Activated naive CD8-positive, alpha-beta T cell treated with anti-CD3 and anti-CD28 coated beads, Interleukin-2, amount 10 ng/mL, durations not matched to agents 7 days and 5 days (primary cell): ENCODE measurements around the gene SHCBP1L. TPM values are rescaled to one million over a fixed set of nuclear protein-coding genes. Genes with fewer than 3 reads are reported as not detected.
"Not testable (repeated sequence)": the region's sequence is repeated elsewhere in the genome, so short reads cannot be mapped to it uniquely, and the experiment has no call there.

Experiments
- ATAC-seq: fragments of 150-1000 bp; cut with Tn5 transposase; one replicate; pipeline ENCODE4 v1.10.0; 2021; ENCODE audit warnings: low read depth, moderate library complexity
- POLR2A ChIA-PET: fragments of 350-600 bp; sonication (Branson Sonifier 250); formaldehyde crosslinking; loops from one replicate; lab custom pipeline; 2021; ENCODE audit warnings: antibody characterized with exemption; lab: Charles Lee
- DNase-seq: peaks from one replicate; pipeline ENCODE4 v3.0.0; 2021
- H3K27ac Mint-ChIP-seq: one replicate; pipeline ENCODE4 v1.8.0; 2022; ENCODE audit warnings: mild to moderate bottlenecking, mixed read lengths
- H3K27me3 Mint-ChIP-seq: one replicate; pipeline ENCODE4 v1.8.0; 2022; ENCODE audit warnings: mild to moderate bottlenecking, moderate library complexity, mixed read lengths
- H3K36me3 Mint-ChIP-seq: one replicate; pipeline ENCODE4 v1.8.0; 2021; ENCODE audit warnings: mild to moderate bottlenecking, mixed read lengths
- H3K4me1 Mint-ChIP-seq: one replicate; pipeline ENCODE4 v1.8.0; 2021; ENCODE audit warnings: mixed read lengths
- H3K4me3 Mint-ChIP-seq: one replicate; pipeline ENCODE4 v1.8.0; 2022; ENCODE audit warnings: mild to moderate bottlenecking, moderate library complexity, mixed read lengths
- H3K9me3 Mint-ChIP-seq: one replicate; pipeline ENCODE4 v1.8.0; 2021; ENCODE audit warnings: mixed read lengths
- total RNA-seq, 2 experiments: library from RNA; stranded (reverse); gene quantifications; one replicate each; pipeline ENCODE4 v1.2.3, GENCODE V29; 2021

The SHCBP1L gene
- total RNA-seq, 2 experiments from 2014 or later = not detected

DNA sequence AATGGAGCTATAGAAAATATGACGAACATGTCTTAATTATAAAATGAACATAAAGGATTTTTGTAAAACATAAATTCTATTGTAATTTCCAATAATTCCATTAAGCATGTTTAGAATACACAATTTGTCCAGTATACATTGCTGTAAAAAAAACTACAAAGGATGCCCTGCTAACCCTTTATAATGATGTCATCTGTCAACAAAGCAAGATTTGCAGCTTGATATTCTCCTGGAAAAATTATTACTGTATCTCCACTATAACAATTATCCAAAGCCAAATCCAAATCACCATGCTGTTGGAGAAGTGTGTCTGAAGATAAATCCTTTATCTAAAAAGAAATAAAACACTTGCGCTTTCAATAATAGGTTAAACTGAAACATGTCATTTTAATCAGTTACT is 47.6 kb downstream of the SHCBP1L start:
- no peaks in the 10 kb centered on the region for H3K9me3 Mint-ChIP-seq
- H3K27me3 Mint-ChIP-seq = peaks cover 3% of the 10 kb centered on the region
- no peak overlapping the region for H3K27ac Mint-ChIP-seq
- no peak overlapping the region for H3K4me3 Mint-ChIP-seq
- no peak for ATAC-seq
- H3K4me1 Mint-ChIP-seq = no peaks in the 10 kb centered on the region
- no peaks in the 10 kb centered on the region for H3K36me3 Mint-ChIP-seq
- DNase-seq = no peak
- POLR2A ChIA-PET = no interaction called here

DNA sequence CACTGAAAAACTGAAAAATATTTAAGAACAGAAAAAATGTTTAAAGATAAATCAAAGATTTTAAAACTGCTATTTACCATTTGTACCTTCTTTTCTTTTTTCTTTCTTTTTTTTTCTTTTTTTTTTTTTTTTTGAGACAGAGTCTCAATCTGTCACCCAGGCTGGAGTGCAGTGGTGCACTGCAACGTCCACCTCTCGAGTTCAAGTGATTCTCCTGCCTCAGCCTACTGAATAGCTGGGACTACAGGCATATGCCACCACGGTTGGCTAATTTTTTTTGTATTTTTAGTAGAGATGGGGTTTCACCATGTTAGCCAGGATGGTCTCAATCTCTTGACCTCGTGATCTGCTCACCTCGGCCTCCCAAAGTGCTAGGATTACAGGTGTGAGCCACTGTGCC is 51.0 kb downstream of the SHCBP1L start:
- H3K27me3 Mint-ChIP-seq, H3K36me3 Mint-ChIP-seq, H3K9me3 Mint-ChIP-seq, H3K4me1 Mint-ChIP-seq, H3K4me3 Mint-ChIP-seq, H3K27ac Mint-ChIP-seq, DNase-seq, ATAC-seq, POLR2A ChIA-PET: not testable (repeated sequence)

DNA sequence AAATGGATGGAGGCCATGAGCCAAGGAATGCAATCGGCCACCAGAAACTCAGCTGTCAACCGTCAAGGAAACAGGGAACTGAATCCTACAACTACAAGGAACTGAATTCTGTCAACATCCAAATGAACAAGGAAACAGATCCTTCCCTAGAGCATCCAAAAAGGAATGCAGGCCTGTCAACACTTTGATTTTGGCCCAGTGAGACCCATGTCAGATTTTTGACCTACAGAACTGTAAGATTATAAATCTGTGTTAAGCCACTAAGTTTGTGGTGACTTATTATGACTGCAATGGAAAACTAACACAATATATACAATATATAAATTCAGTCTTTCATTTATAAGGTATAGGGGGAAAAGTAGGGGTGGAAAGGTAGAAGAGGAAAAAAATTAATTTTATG is 55.3 kb downstream of the SHCBP1L start:
- H3K4me1 Mint-ChIP-seq = no peaks in the 10 kb centered on the region
- POLR2A ChIA-PET = no interaction called here
- H3K9me3 Mint-ChIP-seq = peaks cover 2% of the 10 kb centered on the region
- H3K27ac Mint-ChIP-seq = no peak overlapping the region
- ATAC-seq = no peak
- peaks cover 14% of the 10 kb centered on the region for H3K27me3 Mint-ChIP-seq
- no peaks in the 10 kb centered on the region for H3K36me3 Mint-ChIP-seq
- no peak overlapping the region for H3K4me3 Mint-ChIP-seq
- DNase-seq = no peak

DNA sequence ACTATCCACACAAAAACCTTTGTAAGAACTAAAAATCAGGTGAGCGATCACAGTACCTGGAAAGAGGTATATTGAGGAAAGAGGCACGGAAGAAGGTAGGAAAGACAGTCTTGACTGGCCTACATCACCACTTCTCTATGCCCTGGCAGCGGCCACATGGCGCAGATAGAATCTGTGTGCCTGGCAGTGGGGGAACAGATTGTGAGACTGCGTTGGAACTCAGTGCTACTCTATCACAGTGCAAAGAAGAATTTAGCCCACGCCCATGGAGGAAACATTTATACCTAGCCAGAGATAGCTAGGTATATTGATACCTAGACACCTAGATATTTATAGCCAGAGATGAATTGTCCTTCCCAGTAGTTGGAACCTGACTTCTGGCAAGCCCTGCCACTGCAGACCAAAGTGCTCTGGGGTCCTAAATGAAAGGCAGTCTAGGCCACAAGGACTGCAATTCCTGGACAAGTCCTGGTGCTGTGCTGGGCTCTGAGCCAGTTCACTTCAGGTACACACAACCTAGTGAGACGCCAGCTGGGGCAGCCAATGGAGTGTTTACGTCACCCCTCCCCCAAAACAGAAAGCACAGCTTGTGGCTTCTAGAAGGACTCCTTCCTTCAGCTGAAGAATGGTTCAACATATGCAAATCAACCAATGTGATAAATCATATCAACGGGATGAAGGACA is 61.9 kb downstream of the SHCBP1L start:
- POLR2A ChIA-PET = no interaction called here
- peaks cover 2% of the 10 kb centered on the region for H3K9me3 Mint-ChIP-seq
- DNase-seq = no peak
- H3K27me3 Mint-ChIP-seq = peaks cover 10% of the 10 kb centered on the region
- peaks cover 20% of the 10 kb centered on the region for H3K4me1 Mint-ChIP-seq
- H3K27ac Mint-ChIP-seq = no peak overlapping the region
- no peak for ATAC-seq
- peaks cover 45% of the 10 kb centered on the region for H3K36me3 Mint-ChIP-seq
- no peak overlapping the region for H3K4me3 Mint-ChIP-seq

DNA sequence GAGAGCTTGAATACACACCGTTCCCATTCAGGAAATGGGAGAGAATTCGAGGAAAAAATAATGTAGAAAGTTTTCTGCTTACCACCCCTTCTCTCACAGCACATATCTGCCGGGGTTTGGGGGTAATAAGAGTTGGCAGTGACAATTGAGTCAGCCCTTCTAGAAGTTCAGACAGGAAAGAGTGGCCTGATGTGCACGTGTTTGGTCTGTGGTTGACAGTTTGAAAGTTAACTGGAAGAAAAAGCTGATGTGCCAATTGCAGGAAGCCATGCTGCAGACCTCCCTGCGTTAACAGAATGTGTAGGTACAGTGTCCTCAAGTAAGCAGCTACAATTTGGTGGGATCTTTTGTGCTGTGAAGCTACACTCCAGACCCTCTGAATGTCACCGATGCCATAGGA is 63.0 kb downstream of the SHCBP1L start:
- ATAC-seq = peak; percentile 80
- H3K9me3 Mint-ChIP-seq = peaks cover 2% of the 10 kb centered on the region

DNA sequence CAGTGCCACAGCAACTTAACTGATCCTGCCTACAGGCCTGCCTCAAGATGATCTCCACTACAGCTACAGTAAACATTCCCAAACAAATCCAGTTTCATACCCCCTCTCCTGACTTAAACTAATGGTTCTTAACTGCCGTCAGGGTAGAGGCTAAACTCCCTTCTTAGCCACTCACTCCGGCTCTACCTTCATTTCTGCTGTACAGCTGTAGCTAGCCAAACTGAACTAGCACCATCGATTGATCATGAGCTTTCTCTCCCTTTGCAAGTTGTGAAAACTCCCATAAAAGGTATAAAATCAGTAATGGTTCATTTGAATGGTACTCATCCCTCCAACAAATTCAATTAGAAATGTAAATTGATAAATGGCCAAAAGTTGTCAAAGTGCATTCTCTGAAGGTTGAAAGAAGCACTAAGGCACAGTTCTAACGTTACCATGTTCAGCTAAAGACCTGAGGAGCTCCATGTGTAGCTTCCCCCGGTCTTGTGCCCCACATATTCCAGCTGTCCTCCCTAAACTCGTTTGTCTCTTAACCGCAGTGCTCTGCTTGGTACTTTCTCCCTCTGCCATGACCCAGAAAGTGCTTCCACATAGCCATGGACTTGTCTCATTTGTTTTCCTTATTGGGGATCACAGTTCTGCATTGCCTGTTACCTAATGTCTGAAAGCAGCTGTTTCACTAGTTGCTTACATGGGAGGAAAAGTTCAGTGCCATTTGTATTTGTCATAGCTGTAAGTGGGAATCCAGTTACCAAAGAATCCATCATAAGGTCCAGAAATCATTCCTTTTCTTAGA is 64.0 kb downstream of the SHCBP1L start:
- no peak for ATAC-seq
- no peak overlapping the region for H3K4me3 Mint-ChIP-seq
- H3K4me1 Mint-ChIP-seq = peaks cover 22% of the 10 kb centered on the region
- H3K27me3 Mint-ChIP-seq = peaks cover 3% of the 10 kb centered on the region
- H3K9me3 Mint-ChIP-seq = no peaks in the 10 kb centered on the region
- no peak overlapping the region for H3K27ac Mint-ChIP-seq
- POLR2A ChIA-PET = interaction anchor here (0.7 to 1.5 kb wide), 3 partner anchors 9 to 49 kb away, joined by 3 to 4 read pairs (median 3); no protein-coding TSS in a partner anchor
- DNase-seq = no peak
- peaks cover 60% of the 10 kb centered on the region for H3K36me3 Mint-ChIP-seq

More for the DNA sequence above, 63.0 kb downstream of the SHCBP1L start:
- DNase-seq = no peak
- Mint-ChIP-seq H3K36me3 (peaks cover 53% of the 10 kb centered on the region), H3K27ac (no peak overlapping the region), H3K4me3 (no peak overlapping the region), H3K27me3 (peaks cover 10% of the 10 kb centered on the region), H3K4me1 (peaks cover 20% of the 10 kb centered on the region)
- POLR2A ChIA-PET = interaction anchor here (1.2 kb wide), 1 partner anchor 50 kb away, joined by 4 read pairs; no protein-coding TSS in a partner anchor

DNA sequence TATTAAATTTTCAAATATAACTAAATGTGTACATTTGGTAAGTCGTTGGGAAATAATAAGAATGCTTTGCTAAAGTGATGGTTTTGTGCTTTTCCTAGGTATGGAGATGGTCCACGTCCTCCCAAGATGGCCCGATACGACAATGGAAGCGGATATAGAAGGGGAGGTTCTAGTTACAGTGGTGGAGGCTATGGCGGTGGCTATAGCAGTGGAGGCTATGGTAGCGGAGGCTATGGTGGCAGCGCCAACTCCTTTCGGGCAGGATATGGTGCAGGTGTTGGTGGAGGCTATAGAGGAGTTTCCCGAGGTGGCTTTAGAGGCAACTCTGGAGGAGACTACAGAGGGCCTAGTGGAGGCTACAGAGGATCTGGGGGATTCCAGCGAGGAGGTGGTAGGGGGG is 66.0 kb downstream of the SHCBP1L start:
- POLR2A ChIA-PET = no interaction called here
- Mint-ChIP-seq H3K9me3 (no peaks in the 10 kb centered on the region), H3K4me3 (no peak overlapping the region), H3K27ac (peak overlapping the region; percentile 63), H3K4me1 (peaks cover 24% of the 10 kb centered on the region), H3K36me3 (peaks cover 71% of the 10 kb centered on the region), H3K27me3 (no peaks in the 10 kb centered on the region)
- DNase-seq (no peak), ATAC-seq (no peak)

DNA sequence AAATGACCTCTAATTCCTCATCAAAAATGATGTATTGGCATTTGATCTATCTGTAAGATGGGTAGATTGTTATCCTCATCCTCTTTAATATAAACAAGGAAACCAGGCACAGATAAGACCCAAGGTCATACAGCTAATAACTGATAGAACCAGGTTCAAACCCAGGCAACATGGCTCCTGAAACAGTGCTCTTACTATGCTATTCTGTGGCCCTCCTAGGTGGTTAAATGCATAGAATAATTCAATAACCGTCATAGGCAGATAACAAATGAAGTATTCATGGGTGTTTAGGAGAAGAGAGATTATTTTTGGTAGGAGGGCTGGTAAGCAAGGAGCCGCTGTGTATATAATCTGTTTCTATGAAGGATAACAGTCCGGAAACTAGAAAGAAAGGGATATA is 67.4 kb downstream of the SHCBP1L start:
- H3K36me3 Mint-ChIP-seq = peaks cover 77% of the 10 kb centered on the region
- H3K27ac Mint-ChIP-seq = no peak overlapping the region

DNA sequence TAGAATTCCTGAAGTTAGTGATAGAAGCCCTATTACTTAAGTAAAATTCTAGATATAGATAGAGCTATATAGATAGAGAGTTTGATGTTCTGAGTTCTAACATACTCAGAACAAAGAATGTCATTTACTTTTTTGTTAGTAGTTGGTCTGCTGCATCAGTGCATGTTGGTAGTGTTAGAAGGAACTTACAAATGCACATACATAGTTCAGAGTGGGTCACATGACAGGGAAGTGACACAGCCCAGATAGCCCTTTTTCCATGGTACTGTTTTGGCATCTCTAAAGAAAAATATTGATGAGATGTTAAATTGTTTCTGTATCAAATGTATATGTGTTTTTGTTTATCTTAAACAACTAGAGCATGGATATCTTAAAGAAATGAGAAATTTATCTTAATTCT is 68.1 kb downstream of the SHCBP1L start:
- POLR2A ChIA-PET = no interaction called here
- ATAC-seq (no peak), DNase-seq (no peak)
- H3K4me1 Mint-ChIP-seq = peaks cover 17% of the 10 kb centered on the region
- peaks cover 76% of the 10 kb centered on the region for H3K36me3 Mint-ChIP-seq
- no peak overlapping the region for H3K27ac Mint-ChIP-seq
- H3K27me3 Mint-ChIP-seq = no peaks in the 10 kb centered on the region
- H3K9me3 Mint-ChIP-seq = no peaks in the 10 kb centered on the region
- H3K4me3 Mint-ChIP-seq = no peak overlapping the region

More for the DNA sequence above, 67.4 kb downstream of the SHCBP1L start:
- no peak for ATAC-seq
- H3K4me1 Mint-ChIP-seq = peaks cover 22% of the 10 kb centered on the region
- no peaks in the 10 kb centered on the region for H3K27me3 Mint-ChIP-seq
- H3K9me3 Mint-ChIP-seq = no peaks in the 10 kb centered on the region
- DNase-seq = no peak
- POLR2A ChIA-PET = no interaction called here
- H3K4me3 Mint-ChIP-seq = no peak overlapping the region

DNA sequence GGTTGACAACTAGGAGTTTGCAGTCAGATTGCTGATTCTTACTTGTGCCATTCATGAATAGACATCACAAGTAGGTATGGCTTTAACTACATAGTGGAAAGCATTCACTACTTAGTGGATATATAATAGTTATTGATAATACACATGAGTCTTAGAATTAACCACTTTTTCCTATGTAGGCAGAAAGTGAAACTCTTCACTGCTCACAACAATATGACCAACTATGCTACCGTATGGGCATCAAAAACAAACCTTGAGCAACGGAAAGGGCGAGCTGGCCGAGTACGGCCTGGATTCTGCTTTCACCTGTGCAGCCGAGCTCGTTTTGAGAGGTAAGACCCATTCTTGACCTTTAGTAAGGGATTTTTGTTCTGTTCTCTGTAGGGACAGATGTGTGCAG is 75.1 kb downstream of the SHCBP1L start:
- Mint-ChIP-seq H3K9me3 (no peaks in the 10 kb centered on the region), H3K27me3 (no peaks in the 10 kb centered on the region), H3K36me3 (peaks cover 78% of the 10 kb centered on the region), H3K4me1 (peaks cover 10% of the 10 kb centered on the region), H3K4me3 (no peak overlapping the region), H3K27ac (no peak overlapping the region)
- POLR2A ChIA-PET = no interaction called here
- ATAC-seq (peak; percentile 36), DNase-seq (no peak)

DNA sequence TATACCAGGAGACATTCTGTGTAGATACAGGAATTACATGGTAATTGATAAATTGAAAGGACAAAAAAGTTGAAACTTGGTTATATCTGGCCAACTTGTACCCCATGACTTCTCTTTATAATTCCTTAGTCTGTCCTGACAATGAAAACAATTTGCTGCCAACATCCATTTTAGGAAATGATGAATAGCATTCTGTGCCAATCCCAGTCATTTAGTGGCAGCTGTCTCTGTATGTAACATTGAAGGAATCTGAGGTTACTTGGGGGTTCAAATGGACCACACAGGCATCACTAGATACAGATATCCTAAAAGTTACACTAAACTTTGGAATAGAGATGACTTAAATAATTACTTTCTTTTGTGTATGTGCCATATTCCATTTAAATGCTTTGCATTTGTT is 75.6 kb downstream of the SHCBP1L start:
- ATAC-seq = no peak

DNA sequence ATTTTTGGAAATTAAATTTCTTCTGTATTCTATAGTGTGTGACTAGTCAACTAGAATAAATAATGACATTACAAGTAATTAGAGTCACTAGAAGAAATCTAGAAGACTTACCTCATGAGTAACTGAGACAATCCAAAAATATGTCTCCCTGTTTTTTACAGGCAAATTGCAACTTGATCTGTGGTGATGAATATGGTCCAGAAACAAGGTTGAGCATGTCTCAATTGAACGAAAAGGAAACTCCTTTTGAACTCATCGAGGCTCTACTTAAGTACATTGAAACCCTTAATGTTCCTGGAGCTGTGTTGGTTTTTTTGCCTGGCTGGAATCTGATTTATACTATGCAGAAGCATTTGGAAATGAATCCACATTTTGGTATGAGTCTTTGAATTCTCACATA is 77.1 kb downstream of the SHCBP1L start:
- Mint-ChIP-seq H3K27ac (no peak overlapping the region), H3K9me3 (no peaks in the 10 kb centered on the region), H3K4me3 (no peak overlapping the region), H3K27me3 (no peaks in the 10 kb centered on the region), H3K4me1 (peaks cover 10% of the 10 kb centered on the region), H3K36me3 (peaks cover 78% of the 10 kb centered on the region)
- DNase-seq (no peak), ATAC-seq (no peak)
- POLR2A ChIA-PET = interaction anchor here (0.8 kb wide), 1 partner anchor 11 kb away, joined by 3 read pairs; no protein-coding TSS in a partner anchor

More for the DNA sequence above, 75.6 kb downstream of the SHCBP1L start:
- Mint-ChIP-seq H3K27ac (no peak overlapping the region), H3K36me3 (peaks cover 79% of the 10 kb centered on the region), H3K4me1 (peaks cover 10% of the 10 kb centered on the region), H3K4me3 (no peak overlapping the region), H3K27me3 (no peaks in the 10 kb centered on the region), H3K9me3 (no peaks in the 10 kb centered on the region)
- no peak for DNase-seq
- POLR2A ChIA-PET = interaction anchor here (1.1 kb wide), 1 partner anchor 11 kb away, joined by 3 read pairs; no protein-coding TSS in a partner anchor

DNA sequence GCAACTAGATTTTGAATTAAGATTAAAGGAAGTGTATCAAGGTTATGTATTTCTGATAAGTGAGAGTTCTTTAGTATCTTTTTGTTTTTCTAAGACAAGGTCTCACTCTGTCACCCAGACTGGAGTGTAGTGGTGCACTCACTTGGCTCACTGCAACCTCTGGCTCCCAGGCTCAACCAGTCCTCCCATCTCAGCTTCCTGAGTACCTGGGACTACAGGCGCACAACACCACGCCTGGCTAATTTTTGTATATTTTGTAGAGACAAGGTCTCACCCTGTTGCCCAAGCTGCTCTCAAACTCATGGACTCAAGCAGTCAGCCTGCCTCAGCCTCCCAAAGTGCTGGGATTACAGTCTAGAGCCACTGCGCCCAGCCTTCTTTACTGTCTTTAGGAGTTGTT is 80.1 kb downstream of the SHCBP1L start:
- ATAC-seq (no peak), DNase-seq (no peak)
- Mint-ChIP-seq H3K27ac (no peak overlapping the region), H3K4me1 (peaks cover 10% of the 10 kb centered on the region), H3K27me3 (no peaks in the 10 kb centered on the region), H3K4me3 (no peak overlapping the region), H3K9me3 (no peaks in the 10 kb centered on the region), H3K36me3 (peaks cover 67% of the 10 kb centered on the region)
- POLR2A ChIA-PET = no interaction called here
